ENCODE data around the gene OBP2B. TPM values are rescaled to one million over a fixed set of nuclear protein-coding genes. Genes with fewer than 3 reads are reported as not detected.

The OBP2B gene
- total and polyA plus RNA-seq, 9 of the 15 experiments (the other 6 are each of a cell fraction or from before 2014, with no cell fraction given), result not detected

- no peak for TF ChIP-seq CHD7 (IDR thresholded peaks at IDR 0.05; ENCODE audit: low read depth, low read length)
- TF ChIP-seq SMARCA5 (IDR thresholded peaks at IDR 0.05), result no peak
- peak; percentile 92 for TF ChIP-seq XRCC5 (IDR thresholded peaks at IDR 0.05; ENCODE audit: low read depth, low read length)
- 0 out of 2 replicates have a peak, but pooled peaks have one; percentile 32 for TF ChIP-seq ARID1B (IDR thresholded peaks at IDR 0.05)
- TF ChIP-seq MCM7 (IDR thresholded peaks at IDR 0.05), result no peak
- TF ChIP-seq CEBPG (CRISPR knock-in tag; IDR thresholded peaks at IDR 0.05), result no peak
- no peak for TF ChIP-seq CEBPG (tag; conservative IDR thresholded peaks at IDR 0.05 in 1 of 2, IDR thresholded peaks at IDR 0.05 in 1 of 2)
- TF ChIP-seq PYGO2 (tag; IDR thresholded peaks at IDR 0.05), result no peak
- no peak for TF ChIP-seq HEY1 (CRISPR knock-in tag; IDR thresholded peaks at IDR 0.05; ENCODE audit: borderline replicate concordance)
- peak; percentile 77; the same call in 1 of the 2 replicates for TF ChIP-seq ZBTB33 (CRISPR knock-in tag; IDR thresholded peaks at IDR 0.05)
- no peak for TF ChIP-seq HDGF (IDR thresholded peaks at IDR 0.05)
- no peak for TF ChIP-seq CBX5 (IDR thresholded peaks at IDR 0.05; ENCODE audit: borderline replicate concordance, low read depth)
- TF ChIP-seq SMAD3 (CRISPR knock-in tag; conservative IDR thresholded peaks at IDR 0.05), result no peak
- TF ChIP-seq EHMT2 (IDR thresholded peaks at IDR 0.05), result no peak
- TF ChIP-seq NR2F6 (CRISPR knock-in tag; IDR thresholded peaks at IDR 0.05), result no peak
Observed at GRCh38 chr9:133238851-133239532, 29.9 kb upstream of the OBP2B start (continued).

All from K562 (cell line).